B cell (primary cell): ENCODE measurements around the gene KIF16B. TPM values are rescaled to one million over a fixed set of nuclear protein-coding genes. Genes with fewer than 3 reads are reported as not detected.

Experiments used
- ATAC-seq: fragments of 200-7000 bp; cut with Tn5 transposase; one replicate; pipeline ENCODE4 v1.10.0; 2021; ENCODE audit warnings: low read depth, mild to moderate bottlenecking, moderate number of reproducible peaks, moderate library complexity
- CTCF ChIA-PET: fragments of 350-600 bp; sonication (Branson Sonifier 250); formaldehyde crosslinking; loops from one replicate; lab custom pipeline; 2021; ENCODE audit warnings: antibody characterized with exemption, inconsistent platforms; lab: Charles Lee
- POLR2A ChIA-PET: fragments of 350-600 bp; sonication (Branson Sonifier 250); formaldehyde crosslinking; loops from one replicate; lab custom pipeline; 2021; ENCODE audit warnings: antibody characterized with exemption; lab: Charles Lee
- DNase-seq: peaks from one replicate; pipeline ENCODE4 v3.0.0; 2013
- H2AFZ ChIP-seq: 2 replicates; pipeline ENCODE4 v1.6.1; 2012; ENCODE audit warnings: mild to moderate bottlenecking, low read depth, low read length; ENCODE audit not compliant: insufficient read depth, poor library complexity, severe bottlenecking
- H3K27ac ChIP-seq, 2 donors: 1 replicate in 1 of 2; 2 replicates in 1 of 2; pipeline ENCODE4 v1.5.1; 2012 to 2013; ENCODE audit warnings: low read length in 2 of 2, mild to moderate bottlenecking in 2 of 2, moderate library complexity in 1 of 2
- H3K27me3 ChIP-seq, 4 experiments: fragments of 200-600 bp in 1 of 4; sonication (generic) in 1 of 4; replicated peaks in 1 of 4; 1 replicate in 2 of 4; 2 replicates in 2 of 4; pipeline versions ENCODE4 v1.6.1 to v1.7.0; 2013 to 2016; ENCODE audit warnings: low read length in 3 of 4, mild to moderate bottlenecking in 2 of 4, mixed read lengths in 1 of 4, moderate library complexity in 1 of 4; ENCODE audit not compliant: insufficient read depth in 4 of 4, control insufficient read depth in 3 of 4; ENCODE audit errors: control extremely low read depth in 1 of 4
- H3K36me3 ChIP-seq, 2 experiments: replicated peaks in 1 of 2; 1 replicate in 1 of 2; 2 replicates in 1 of 2; pipeline versions ENCODE4 v1.6.1 to v1.7.1; 2013; ENCODE audit warnings: low read length in 1 of 2; ENCODE audit not compliant: insufficient read depth in 2 of 2, control insufficient read depth in 1 of 2; ENCODE audit errors: control extremely low read depth in 1 of 2, extremely low read depth in 1 of 2
- H3K4me1 ChIP-seq, 2 donors: fragments of 200-600 bp in 1 of 2; sonication (generic) in 1 of 2; 1 replicate in 1 of 2; 2 replicates in 1 of 2; pipeline versions ENCODE4 v1.5.1 to v1.6.1; 2013 to 2017; ENCODE audit warnings: low read length in 2 of 2; ENCODE audit not compliant: control insufficient read depth in 2 of 2, insufficient read depth in 2 of 2
- H3K4me2 ChIP-seq: replicated peaks from 2 replicates; pipeline ENCODE3; 2012; ENCODE audit warnings: mild to moderate bottlenecking, low read depth, low read length; ENCODE audit not compliant: poor library complexity, severe bottlenecking
- H3K4me3 ChIP-seq, 5 experiments: fragments of 200-600 bp in 1 of 5; sonication (generic) in 1 of 5; 1 replicate in 3 of 5; 2 replicates in 2 of 5; pipeline versions ENCODE4 v1.5.1 to v1.7.0; 2011 to 2016; ENCODE audit warnings: low read length in 4 of 5, mild to moderate bottlenecking in 4 of 5, low read depth in 2 of 5, control low read depth in 1 of 5, moderate library complexity in 1 of 5; ENCODE audit not compliant: insufficient read depth in 1 of 5; ENCODE audit errors: control extremely low read depth in 1 of 5, extremely low read depth in 1 of 5
- H3K79me2 ChIP-seq: fragments of 200-600 bp; sonication (generic); one replicate; pipeline ENCODE4 v1.6.0; 2016; ENCODE audit warnings: low read length; ENCODE audit not compliant: control insufficient read depth, insufficient read depth
- H3K9ac ChIP-seq: fragments of 200-600 bp; sonication (generic); 2 replicates; pipeline ENCODE4 v1.6.1; 2017; ENCODE audit warnings: mild to moderate bottlenecking, low read length, moderate library complexity
- H3K9me3 ChIP-seq, 3 donors: one replicate each; pipeline versions ENCODE4 v1.6.1 to v1.7.1; 2013; ENCODE audit warnings: low read length in 2 of 3; ENCODE audit not compliant: control insufficient read depth in 2 of 3, insufficient read depth in 1 of 3; ENCODE audit errors: control extremely low read depth in 1 of 3
- H4K20me1 ChIP-seq: 2 replicates; pipeline ENCODE4 v1.6.0; 2012; ENCODE audit warnings: mild to moderate bottlenecking, low read length; ENCODE audit not compliant: insufficient read depth, control insufficient read depth, poor library complexity, severe bottlenecking
- H3K27ac Mint-ChIP-seq: one replicate; pipeline ENCODE4 v1.8.0; 2021; ENCODE audit warnings: mixed read lengths
- H3K27me3 Mint-ChIP-seq: one replicate; pipeline ENCODE4 v1.8.0; 2021; ENCODE audit warnings: mixed read lengths
- H3K4me1 Mint-ChIP-seq: one replicate; pipeline ENCODE4 v1.8.0; 2021; ENCODE audit warnings: mixed read lengths
- H3K4me3 Mint-ChIP-seq: one replicate; pipeline ENCODE4 v1.8.0; 2021; ENCODE audit warnings: mixed read lengths
- H3K9me3 Mint-ChIP-seq: one replicate; pipeline ENCODE4 v1.8.0; 2022; ENCODE audit warnings: mixed read lengths; ENCODE audit not compliant: insufficient read depth
- EZH2 ChIP-seq: IDR thresholded peaks from 2 replicates; pipeline ENCODE4 v1.6.1; 2012; ENCODE audit warnings: borderline replicate concordance, low read depth, mild to moderate bottlenecking, moderate library complexity, low read length; ENCODE audit not compliant: insufficient read depth, poor library complexity, severe bottlenecking
- WGBS: methylation state at CpG from one replicate; pipeline ENCODE4 v1.1.5; 2013; ENCODE audit warnings: missing lambda C conversion rate; ENCODE audit not compliant: insufficient coverage; 5-methylcytosine and 5-hydroxymethylcytosine counted together
- intact Hi-C: fragments of 100-400 bp; cut with micrococcal nuclease; formaldehyde crosslinking; loops from one replicate; pipeline ENCODE4 v1.10.0; 2022
- polyA plus RNA-seq: library from polyadenylated mRNA; depleted of rRNA; stranded (reverse); fragments of >200 nt; gene quantifications from 2 replicates; pipeline ENCODE4 v1.2.3, GENCODE V29; 2012
- total RNA-seq, 2 donors: library from RNA; stranded (reverse); fragments of 120-200 nt in 1 of 2; gene quantifications; 1 replicate in 1 of 2; 2 replicates in 1 of 2; pipeline versions ENCODE4 v1.2.3 to v1.2.4, GENCODE V29; 2013 to 2022
- TF ChIP-seq, protein P1 (sequence below): fragments of 200-600 bp; IDR thresholded peaks from one replicate; pipeline ENCODE4 v1.8.0; 2022; ENCODE audit warnings: antibody characterized with exemption, mild to moderate bottlenecking

The KIF16B gene
- total and polyA plus RNA-seq, 2 donors (not counting 1 experiment from before 2014, with no cell fraction given), result 4.5 to 13.0 TPM

DNA sequence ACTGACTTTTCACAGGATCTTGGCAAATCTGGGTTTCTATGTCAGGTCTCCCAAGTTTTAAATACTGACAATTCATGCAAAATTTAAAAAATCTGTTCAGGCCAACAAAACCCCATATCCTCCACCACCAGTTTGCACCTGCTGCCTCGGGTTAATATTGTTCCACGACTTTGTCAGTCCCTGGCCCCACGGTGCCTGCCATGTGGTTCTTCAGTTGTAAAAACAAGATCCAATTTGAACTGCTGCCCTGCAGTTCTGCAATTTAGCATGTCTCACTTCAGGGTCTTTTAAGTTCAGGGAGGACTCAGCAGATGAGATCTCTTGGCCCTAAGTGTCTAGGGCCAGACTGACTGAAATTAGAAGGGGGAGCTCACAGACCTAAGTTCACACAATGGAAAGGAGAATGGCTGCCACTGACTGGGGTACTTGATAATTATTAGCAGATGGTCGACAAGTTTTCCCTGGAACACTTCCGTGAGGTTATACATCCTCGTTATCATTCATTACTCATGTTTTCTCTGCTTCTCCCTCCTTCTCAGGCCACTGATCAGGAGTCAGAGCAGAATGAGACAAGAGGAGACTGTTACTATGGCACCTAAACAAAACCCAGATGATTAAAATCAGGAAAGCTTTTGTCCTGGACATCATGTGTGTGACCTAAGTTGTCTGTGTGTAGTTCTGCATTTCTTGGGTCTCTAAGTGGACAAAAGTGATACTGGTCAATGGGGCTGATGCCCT lies 223.6 kb downstream of the KIF16B start:
- Histone ChIP-seq H4K20me1 (no peaks in the 10 kb centered on the region), H3K27ac (no peak overlapping the region), H3K4me3 (no peak overlapping the region), H2AFZ (no peak overlapping the region), H3K9ac (no peak overlapping the region), H3K79me2 (no peaks in the 10 kb centered on the region), H3K36me3 (no peaks in the 10 kb centered on the region), H3K4me2 (no peak overlapping the region), H3K9me3 (no peaks in the 10 kb centered on the region), H3K4me1 (no peaks in the 10 kb centered on the region), H3K27me3 (no peaks in the 10 kb centered on the region)
- Mint-ChIP-seq H3K9me3 (no peaks in the 10 kb centered on the region), H3K27me3 (no peaks in the 10 kb centered on the region), H3K27ac (no peak overlapping the region), H3K4me1 (no peaks in the 10 kb centered on the region), H3K4me3 (no peak overlapping the region)
- CTCF ChIA-PET, result no interaction called here
- POLR2A ChIA-PET, result interaction anchor here (0.6 kb wide), 1 partner anchor 1258 kb away, joined by 4 read pairs; no protein-coding TSS in a partner anchor
- TF ChIP-seq, protein P1, sequence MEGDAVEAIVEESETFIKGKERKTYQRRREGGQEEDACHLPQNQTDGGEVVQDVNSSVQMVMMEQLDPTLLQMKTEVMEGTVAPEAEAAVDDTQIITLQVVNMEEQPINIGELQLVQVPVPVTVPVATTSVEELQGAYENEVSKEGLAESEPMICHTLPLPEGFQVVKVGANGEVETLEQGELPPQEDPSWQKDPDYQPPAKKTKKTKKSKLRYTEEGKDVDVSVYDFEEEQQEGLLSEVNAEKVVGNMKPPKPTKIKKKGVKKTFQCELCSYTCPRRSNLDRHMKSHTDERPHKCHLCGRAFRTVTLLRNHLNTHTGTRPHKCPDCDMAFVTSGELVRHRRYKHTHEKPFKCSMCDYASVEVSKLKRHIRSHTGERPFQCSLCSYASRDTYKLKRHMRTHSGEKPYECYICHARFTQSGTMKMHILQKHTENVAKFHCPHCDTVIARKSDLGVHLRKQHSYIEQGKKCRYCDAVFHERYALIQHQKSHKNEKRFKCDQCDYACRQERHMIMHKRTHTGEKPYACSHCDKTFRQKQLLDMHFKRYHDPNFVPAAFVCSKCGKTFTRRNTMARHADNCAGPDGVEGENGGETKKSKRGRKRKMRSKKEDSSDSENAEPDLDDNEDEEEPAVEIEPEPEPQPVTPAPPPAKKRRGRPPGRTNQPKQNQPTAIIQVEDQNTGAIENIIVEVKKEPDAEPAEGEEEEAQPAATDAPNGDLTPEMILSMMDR, result no peak
- no peak for TF ChIP-seq EZH2
- WGBS, result 88% methylated on average over 3 of the region's 6 CpGs
- ATAC-seq (no peak), DNase-seq (no peak)
- intact Hi-C loops, result no loop called here

DNA sequence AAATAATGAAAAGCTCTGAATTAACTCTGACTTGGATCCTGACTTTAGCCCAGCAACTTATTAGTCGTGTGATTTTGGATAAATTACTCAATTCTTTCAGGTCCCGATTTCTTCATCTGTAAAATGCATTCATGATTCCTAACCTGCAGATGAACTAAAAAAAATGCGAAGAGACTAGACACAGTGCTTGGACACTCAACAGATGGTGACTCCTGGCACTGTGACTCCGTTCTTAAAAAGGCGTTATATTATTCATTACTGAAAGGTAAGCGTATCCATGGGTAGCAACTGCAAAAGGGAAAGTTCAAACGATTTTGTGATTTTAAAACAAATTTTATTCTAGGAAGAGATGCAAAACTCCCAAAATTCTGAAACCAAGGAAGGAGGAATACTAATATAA lies 226.3 kb downstream of the KIF16B start:
- 95% methylated on average over 3 of the region's 7 CpGs for WGBS
- no peak overlapping the region for H3K27ac Mint-ChIP-seq
- ATAC-seq, result no peak
- CTCF ChIA-PET, result no interaction called here
- no peak overlapping the region for H3K4me3 ChIP-seq
- no peaks in the 10 kb centered on the region for H3K27me3 Mint-ChIP-seq
- no peaks in the 10 kb centered on the region for H3K79me2 ChIP-seq
- no peak overlapping the region for H3K9ac ChIP-seq
- H4K20me1 ChIP-seq, result no peaks in the 10 kb centered on the region
- POLR2A ChIA-PET, result no interaction called here
- H3K4me2 ChIP-seq, result no peak overlapping the region
- no peaks in the 10 kb centered on the region for H3K4me1 Mint-ChIP-seq
- no peaks in the 10 kb centered on the region for H3K9me3 Mint-ChIP-seq
- H3K9me3 ChIP-seq, result no peaks in the 10 kb centered on the region
- H3K4me3 Mint-ChIP-seq, result no peak overlapping the region
- intact Hi-C loops, result no loop called here
- H3K36me3 ChIP-seq, result no peaks in the 10 kb centered on the region
- no peak for DNase-seq
- H2AFZ ChIP-seq, result no peak overlapping the region
- no peak overlapping the region for H3K27ac ChIP-seq
- TF ChIP-seq, protein P1, result no peak
- no peak for TF ChIP-seq EZH2
- H3K4me1 ChIP-seq, result no peaks in the 10 kb centered on the region
- no peaks in the 10 kb centered on the region for H3K27me3 ChIP-seq
